Stimulated activated effector memory CD8-positive, alpha-beta T cell treated with anti-CD3 and anti-CD28 coated beads, Interleukin-12 subunit alpha, Interleukin-12 subunit beta, amount 100 ng/mL, for 72 hours (primary cell): Measurements from ENCODE around the gene KRTAP2-1.
"Not testable (repeated sequence)": the region's sequence is repeated elsewhere in the genome, so short reads cannot be mapped to it uniquely, and the experiment has no call there.

Experiments used
- ATAC-seq: fragments of 150-1000 bp; cut with Tn5 transposase; 2 replicates; pipeline ENCODE4 v1.10.0; 2021
- DNase-seq, 2 donors: peaks; one replicate each; pipeline ENCODE4 v3.0.0; 2021 to 2022; ENCODE audit warnings: low spot score in 2 of 2
- H3K27ac Mint-ChIP-seq: one replicate; pipeline ENCODE4 v1.8.0; 2022; ENCODE audit warnings: mild to moderate bottlenecking, mixed read lengths
- H3K36me3 Mint-ChIP-seq: one replicate; pipeline ENCODE4 v1.8.0; 2022; ENCODE audit warnings: mild to moderate bottlenecking, mixed read lengths
- H3K4me1 Mint-ChIP-seq: one replicate; pipeline ENCODE4 v1.8.0; 2022; ENCODE audit warnings: mixed read lengths
- H3K4me3 Mint-ChIP-seq: one replicate; pipeline ENCODE4 v1.8.0; 2022; ENCODE audit warnings: mild to moderate bottlenecking, mixed read lengths
- H3K9me3 Mint-ChIP-seq: one replicate; pipeline ENCODE4 v1.8.0; 2022; ENCODE audit warnings: mixed read lengths

Gene KRTAP2-1

DNA sequence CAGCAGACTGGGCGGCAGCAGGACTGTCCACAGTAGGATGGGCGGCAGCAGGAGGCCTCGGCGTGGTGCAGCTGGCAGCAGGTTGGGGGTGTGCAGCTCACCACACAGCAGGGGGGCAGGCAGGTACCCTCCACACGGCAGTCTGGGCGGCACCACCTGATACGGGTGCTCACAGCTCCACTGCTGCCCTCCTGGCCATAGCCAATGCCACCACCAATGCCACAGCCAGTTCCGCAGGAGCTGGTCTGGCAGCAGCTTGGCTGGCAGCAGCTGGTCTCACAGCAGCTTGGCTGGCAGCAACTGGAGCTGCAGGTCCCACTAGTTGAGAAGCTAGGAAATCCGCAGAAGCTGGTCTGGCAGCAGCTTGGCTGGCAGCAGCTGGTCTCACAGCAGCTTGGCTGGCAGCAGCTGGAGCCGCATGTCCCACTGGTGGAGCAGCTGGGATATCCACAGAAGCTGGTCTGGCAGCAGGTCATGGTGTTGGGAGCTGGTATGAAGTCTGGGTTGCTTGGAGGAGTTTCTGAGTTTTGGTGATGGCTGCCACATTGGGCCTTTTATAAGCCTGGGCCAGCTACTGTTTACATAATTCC lies 12.7 kb downstream of the KRTAP2-1 start, which contains the start of gene KRTAP1-3:
TSS of gene KRTAP1-3 (minus strand) at position 529 of the 590 bp plus-strand sequence. CDS start at position 476, 53 bp downstream.
- H3K4me3 Mint-ChIP-seq, ATAC-seq, H3K27ac Mint-ChIP-seq, H3K9me3 Mint-ChIP-seq, H3K36me3 Mint-ChIP-seq, DNase-seq, H3K4me1 Mint-ChIP-seq: not testable (repeated sequence)

GRCh38 chr17:41029633-41030245 lies 17.4 kb downstream of the KRTAP2-1 start, which contains the start of gene KRTAP1-4:
KRTAP1-4 (minus strand) TSS chr17:41030195; CDS start chr17:41030078, 117 bp downstream.
- Mint-ChIP-seq H3K9me3 (no peaks in the 10 kb centered on the region), H3K27ac (no peak within 1 kb of the TSS), H3K4me3 (no peak within 1 kb of the TSS), H3K4me1 (no peaks in the 10 kb centered on the region), H3K36me3 (no peaks in the 10 kb centered on the region)
- ATAC-seq = no peak
- no peak for DNase-seq

GRCh38 chr17:41026715-41027471 lies 20.2 kb downstream of the KRTAP2-1 start, which contains the start of gene KRTAP1-5:
KRTAP1-5 (minus strand) TSS chr17:41027208; CDS start chr17:41027155, 53 bp downstream.
- ATAC-seq (no peak), DNase-seq (no peak)
- no peaks in the 10 kb centered on the region for H3K4me1 Mint-ChIP-seq
- no peak within 1 kb of the TSS for H3K4me3 Mint-ChIP-seq
- H3K9me3 Mint-ChIP-seq = no peaks in the 10 kb centered on the region
- H3K27ac Mint-ChIP-seq = no peak within 1 kb of the TSS
- no peaks in the 10 kb centered on the region for H3K36me3 Mint-ChIP-seq

DNA sequence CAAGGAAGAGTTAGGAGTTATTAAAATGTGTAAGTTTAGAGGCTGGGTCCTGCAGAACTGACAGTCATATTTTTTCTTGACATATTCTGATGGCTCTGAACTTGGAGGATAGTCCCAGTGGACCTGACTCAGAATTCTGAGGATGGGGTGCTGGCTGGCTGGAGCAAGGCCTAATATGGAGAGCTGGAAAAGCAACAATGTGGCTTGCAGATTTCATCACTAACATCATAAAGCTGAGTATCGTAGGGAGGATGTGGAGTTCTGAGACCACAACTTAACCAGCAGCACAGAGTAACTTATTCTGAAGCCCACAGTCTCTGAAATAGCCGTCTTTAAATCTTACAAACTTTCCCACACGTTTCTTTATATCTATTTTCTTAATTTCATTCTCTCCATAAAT lies 22.4 kb downstream of the KRTAP2-1 start:
- Mint-ChIP-seq H3K27ac (no peak overlapping the region), H3K4me1 (no peaks in the 10 kb centered on the region), H3K4me3 (no peak overlapping the region), H3K9me3 (no peaks in the 10 kb centered on the region), H3K36me3 (no peaks in the 10 kb centered on the region)
- no peak for DNase-seq
- no peak for ATAC-seq

GRCh38 chr17:41020336-41020735 lies 26.8 kb downstream of the KRTAP2-1 start:
- no peak for ATAC-seq
- DNase-seq = no peak
- H3K36me3 Mint-ChIP-seq = no peaks in the 10 kb centered on the region
- no peak overlapping the region for H3K27ac Mint-ChIP-seq
- H3K4me3 Mint-ChIP-seq = no peak overlapping the region
- no peaks in the 10 kb centered on the region for H3K9me3 Mint-ChIP-seq
- H3K4me1 Mint-ChIP-seq = no peaks in the 10 kb centered on the region

GRCh38 chr17:41019415-41019814 lies 27.7 kb downstream of the KRTAP2-1 start:
- no peak for DNase-seq
- H3K36me3 Mint-ChIP-seq = no peaks in the 10 kb centered on the region
- ATAC-seq = no peak
- H3K4me1 Mint-ChIP-seq = no peaks in the 10 kb centered on the region
- H3K4me3 Mint-ChIP-seq = no peak overlapping the region
- no peak overlapping the region for H3K27ac Mint-ChIP-seq
- no peaks in the 10 kb centered on the region for H3K9me3 Mint-ChIP-seq

- H3K27ac Mint-ChIP-seq = no peak overlapping the region
These were observed 28.6 kb downstream of the KRTAP2-1 start for GRCh38 chr17:41018541-41018940.

GRCh38 chr17:41016578-41017215 lies 30.4 kb downstream of the KRTAP2-1 start:
- Mint-ChIP-seq H3K4me3 (no peak overlapping the region), H3K9me3 (no peaks in the 10 kb centered on the region), H3K27ac (no peak overlapping the region), H3K4me1 (no peaks in the 10 kb centered on the region), H3K36me3 (no peaks in the 10 kb centered on the region)
- ATAC-seq = no peak
- no peak for DNase-seq

More at GRCh38 chr17:41018541-41018940, 28.6 kb downstream of the KRTAP2-1 start:
- DNase-seq (no peak), ATAC-seq (no peak)
- no peak overlapping the region for H3K4me3 Mint-ChIP-seq
- no peaks in the 10 kb centered on the region for H3K4me1 Mint-ChIP-seq
- H3K36me3 Mint-ChIP-seq = no peaks in the 10 kb centered on the region
- no peaks in the 10 kb centered on the region for H3K9me3 Mint-ChIP-seq

- Mint-ChIP-seq H3K36me3 (no peaks in the 10 kb centered on the region), H3K9me3 (no peaks in the 10 kb centered on the region), H3K4me3 (no peak overlapping the region), H3K27ac (no peak overlapping the region), H3K4me1 (no peaks in the 10 kb centered on the region)
- no peak for ATAC-seq
- DNase-seq = no peak
These were observed 31.7 kb downstream of the KRTAP2-1 start for GRCh38 chr17:41015454-41015853.

GRCh38 chr17:41013606-41014005 lies 33.5 kb downstream of the KRTAP2-1 start:
- ATAC-seq = no peak
- H3K9me3 Mint-ChIP-seq = no peaks in the 10 kb centered on the region

DNA sequence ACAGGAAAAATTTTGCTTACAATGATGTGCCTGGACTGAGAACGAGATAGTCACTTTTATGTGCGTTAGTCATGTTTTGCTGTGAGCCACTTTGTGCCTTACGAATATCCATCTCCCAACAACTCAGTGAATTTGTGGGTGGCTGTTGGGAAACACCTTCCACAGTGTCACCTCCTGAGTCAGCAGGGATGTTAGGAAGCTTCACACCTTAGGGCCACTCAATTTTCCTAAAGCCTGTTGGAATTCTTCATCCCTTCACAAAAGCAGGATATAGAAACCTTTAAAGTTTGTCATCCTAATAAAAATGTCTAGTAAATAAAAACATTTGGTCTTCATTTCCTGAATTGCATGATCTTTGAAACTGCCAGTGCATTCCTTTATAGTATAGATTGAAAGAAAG lies 33.9 kb downstream of the KRTAP2-1 start:
- Mint-ChIP-seq H3K36me3 (no peaks in the 10 kb centered on the region), H3K9me3 (no peaks in the 10 kb centered on the region), H3K27ac (no peak overlapping the region), H3K4me3 (no peak overlapping the region), H3K4me1 (no peaks in the 10 kb centered on the region)
- ATAC-seq = no peak
- no peak for DNase-seq

More at GRCh38 chr17:41013606-41014005, 33.5 kb downstream of the KRTAP2-1 start:
- Mint-ChIP-seq H3K36me3 (no peaks in the 10 kb centered on the region), H3K4me3 (no peak overlapping the region), H3K27ac (no peak overlapping the region), H3K4me1 (no peaks in the 10 kb centered on the region)
- DNase-seq = no peak

GRCh38 chr17:41012326-41013120 lies 34.6 kb downstream of the KRTAP2-1 start:
- no peak overlapping the region for H3K27ac Mint-ChIP-seq
- no peak for DNase-seq
- H3K36me3 Mint-ChIP-seq = no peaks in the 10 kb centered on the region
- no peak overlapping the region for H3K4me3 Mint-ChIP-seq
- H3K4me1 Mint-ChIP-seq = no peaks in the 10 kb centered on the region
- no peak for ATAC-seq
- no peaks in the 10 kb centered on the region for H3K9me3 Mint-ChIP-seq

- Mint-ChIP-seq H3K4me3 (no peak overlapping the region), H3K4me1 (no peaks in the 10 kb centered on the region), H3K27ac (no peak overlapping the region), H3K9me3 (no peaks in the 10 kb centered on the region), H3K36me3 (no peaks in the 10 kb centered on the region)
- no peak for DNase-seq
- ATAC-seq = no peak
These were observed 36.7 kb downstream of the KRTAP2-1 start for GRCh38 chr17:41010441-41010840.

GRCh38 chr17:41009936-41010335 lies 37.2 kb downstream of the KRTAP2-1 start:
- Mint-ChIP-seq H3K4me3 (no peak overlapping the region), H3K27ac (no peak overlapping the region), H3K4me1 (no peaks in the 10 kb centered on the region), H3K9me3 (no peaks in the 10 kb centered on the region), H3K36me3 (no peaks in the 10 kb centered on the region)
- ATAC-seq (no peak), DNase-seq (no peak)
